GM21360 (cell line): ENCODE data around the gene MBOAT1.
"Not testable (repeated sequence)": the region's sequence is repeated elsewhere in the genome, so short reads cannot be mapped to it uniquely, and the experiment has no call there.

ENCODE experiments used
- ATAC-seq: cut with Tn5 transposase; IDR thresholded peaks from one replicate; pipeline ENCODE4 v1.9.1; 2021; ENCODE audit warnings: mild to moderate bottlenecking, moderate library complexity; ENCODE audit not compliant: unreplicated experiment

Gene MBOAT1

GRCh38 chr6:20212392-20213111 is at the start of gene MBOAT1:
Gene MBOAT1, minus strand, starts transcription at chr6:20212469. Its CDS starts 235 bp downstream, at chr6:20212234.
- peak; percentile 80 for ATAC-seq

- ATAC-seq: no peak
Measured at GRCh38 chr6:20261685-20262084, 49.4 kb upstream of the MBOAT1 start.

GRCh38 chr6:20260360-20260759 is 48.1 kb upstream of the MBOAT1 start:
- no peak for ATAC-seq

GRCh38 chr6:20259316-20260049 is 47.2 kb upstream of the MBOAT1 start:
- ATAC-seq: no peak

GRCh38 chr6:20255428-20255827 is 43.2 kb upstream of the MBOAT1 start:
- no peak for ATAC-seq

GRCh38 chr6:20254295-20254694 is 42.0 kb upstream of the MBOAT1 start:
- no peak for ATAC-seq

GRCh38 chr6:20253021-20253420 is 40.8 kb upstream of the MBOAT1 start:
- ATAC-seq: no peak

GRCh38 chr6:20252311-20252710 is 40.0 kb upstream of the MBOAT1 start:
- ATAC-seq: no peak

- ATAC-seq: no peak
Measured at GRCh38 chr6:20251525-20251924, 39.3 kb upstream of the MBOAT1 start.

- no peak for ATAC-seq
Measured at GRCh38 chr6:20246125-20246524, 33.9 kb upstream of the MBOAT1 start.

GRCh38 chr6:20244807-20245681 is 32.8 kb upstream of the MBOAT1 start:
- ATAC-seq: not testable (repeated sequence)

GRCh38 chr6:20243288-20243687 is 31.0 kb upstream of the MBOAT1 start:
- no peak for ATAC-seq

GRCh38 chr6:20242397-20242796 is 30.1 kb upstream of the MBOAT1 start:
- ATAC-seq: no peak

- ATAC-seq: no peak
Measured at GRCh38 chr6:20241102-20241501, 28.8 kb upstream of the MBOAT1 start.

- no peak for ATAC-seq
Measured at GRCh38 chr6:20238688-20239587, 26.7 kb upstream of the MBOAT1 start.

GRCh38 chr6:20237677-20238460 is 25.6 kb upstream of the MBOAT1 start:
- no peak for ATAC-seq

GRCh38 chr6:20236909-20237600 is 24.8 kb upstream of the MBOAT1 start:
- ATAC-seq: no peak

GRCh38 chr6:20236344-20236743 is 24.1 kb upstream of the MBOAT1 start:
- no peak for ATAC-seq

- no peak for ATAC-seq
Measured at GRCh38 chr6:20235041-20235440, 22.8 kb upstream of the MBOAT1 start.
